ENCODE results near the gene AFAP1. TPM values are rescaled to one million over a fixed set of nuclear protein-coding genes. Genes with fewer than 3 reads are reported as not detected.

AFAP1 gene
- polyA plus RNA-seq, 1 experiment: 48.5 TPM

DNA sequence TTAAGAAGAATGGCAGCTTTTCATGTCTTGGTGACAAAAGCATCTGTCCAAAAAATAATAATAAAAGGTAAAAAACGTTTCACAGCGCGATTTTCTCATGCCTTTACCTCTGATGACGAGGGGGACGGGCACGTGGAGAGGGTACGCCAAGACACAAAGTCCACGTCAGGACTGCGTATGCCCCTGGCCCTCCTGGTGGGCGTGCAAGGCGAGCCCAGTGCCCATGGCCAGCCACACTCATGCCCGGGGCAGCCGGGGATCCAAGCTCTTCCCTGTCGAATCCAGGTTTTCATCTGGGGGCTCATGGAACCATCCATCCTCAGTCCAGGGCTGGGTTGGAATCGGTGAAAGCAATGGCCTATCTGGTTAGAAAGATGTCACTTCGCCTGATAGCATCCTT lies 176.6 kb downstream of the AFAP1 start:
- CTCF ChIA-PET: interaction anchor here (2.2 to 2.6 kb wide), 3 partner anchors 10 to 38 kb away, joined by 10 to 16 read pairs (median 11); no protein-coding TSS in a partner anchor
- no peaks in the 10 kb centered on the region for H3K27me3 ChIP-seq (ENCODE audit: control insufficient read depth, insufficient read depth, low read length)
- POLR2A ChIA-PET: no interaction called here
- H3K36me3 ChIP-seq (ENCODE audit: control insufficient read depth, insufficient read depth, low read length): peaks cover 54% of the 10 kb centered on the region
- no peak for DNase-seq (ENCODE audit: low read depth)
- no peak overlapping the region for H3K4me3 ChIP-seq (ENCODE audit: low read depth, low read length)
- TF ChIP-seq, protein P1, sequence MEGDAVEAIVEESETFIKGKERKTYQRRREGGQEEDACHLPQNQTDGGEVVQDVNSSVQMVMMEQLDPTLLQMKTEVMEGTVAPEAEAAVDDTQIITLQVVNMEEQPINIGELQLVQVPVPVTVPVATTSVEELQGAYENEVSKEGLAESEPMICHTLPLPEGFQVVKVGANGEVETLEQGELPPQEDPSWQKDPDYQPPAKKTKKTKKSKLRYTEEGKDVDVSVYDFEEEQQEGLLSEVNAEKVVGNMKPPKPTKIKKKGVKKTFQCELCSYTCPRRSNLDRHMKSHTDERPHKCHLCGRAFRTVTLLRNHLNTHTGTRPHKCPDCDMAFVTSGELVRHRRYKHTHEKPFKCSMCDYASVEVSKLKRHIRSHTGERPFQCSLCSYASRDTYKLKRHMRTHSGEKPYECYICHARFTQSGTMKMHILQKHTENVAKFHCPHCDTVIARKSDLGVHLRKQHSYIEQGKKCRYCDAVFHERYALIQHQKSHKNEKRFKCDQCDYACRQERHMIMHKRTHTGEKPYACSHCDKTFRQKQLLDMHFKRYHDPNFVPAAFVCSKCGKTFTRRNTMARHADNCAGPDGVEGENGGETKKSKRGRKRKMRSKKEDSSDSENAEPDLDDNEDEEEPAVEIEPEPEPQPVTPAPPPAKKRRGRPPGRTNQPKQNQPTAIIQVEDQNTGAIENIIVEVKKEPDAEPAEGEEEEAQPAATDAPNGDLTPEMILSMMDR (IDR thresholded peaks at IDR 0.05; ENCODE audit: insufficient read depth, low read depth, low read length): no peak

DNA sequence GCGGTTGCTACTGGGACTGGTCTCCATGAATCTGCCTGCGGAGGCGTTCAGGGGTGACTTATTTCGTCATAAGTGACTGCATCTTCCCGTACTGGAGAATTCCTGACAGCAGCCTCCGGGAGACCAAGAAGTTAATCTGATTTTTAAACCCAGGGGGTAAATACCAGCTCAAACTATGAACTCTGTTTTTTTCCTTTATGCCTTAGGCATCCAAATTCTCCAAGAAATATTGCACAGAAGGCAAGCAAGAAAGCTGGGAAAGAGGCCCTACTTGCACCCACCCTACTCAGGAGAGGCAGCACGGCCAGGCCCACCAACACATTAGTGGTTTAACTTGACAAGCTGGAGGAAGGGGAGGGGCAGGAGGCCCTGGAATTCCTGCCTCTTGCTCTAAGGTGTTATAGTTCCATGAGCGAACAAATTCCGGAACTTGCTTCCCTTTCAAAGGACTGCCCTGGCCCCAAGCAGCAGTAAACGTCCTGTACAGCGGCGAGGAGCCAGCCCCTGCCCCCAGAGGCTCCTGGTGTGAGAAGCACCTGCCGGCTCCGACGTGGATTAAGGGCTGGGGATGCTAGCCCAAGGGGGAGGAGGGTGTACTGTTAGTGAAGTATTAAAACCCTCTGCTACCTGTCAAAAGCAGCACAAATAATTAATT lies 177.2 kb downstream of the AFAP1 start:
- ChIA-PET CTCF (interaction anchor here (0.6 to 2.6 kb wide), 11 partner anchors 8 to 382 kb away, joined by 3 to 16 read pairs (median 4); no protein-coding TSS in a partner anchor), POLR2A (no interaction called here)
- H3K4me3 ChIP-seq (ENCODE audit: low read depth, low read length): no peak overlapping the region
- no peaks in the 10 kb centered on the region for H3K27me3 ChIP-seq (ENCODE audit: control insufficient read depth, insufficient read depth, low read length)
- peaks cover 51% of the 10 kb centered on the region for H3K36me3 ChIP-seq (ENCODE audit: control insufficient read depth, insufficient read depth, low read length)
- DNase-seq (ENCODE audit: low read depth): no peak
- TF ChIP-seq, protein P1 (IDR thresholded peaks at IDR 0.05; ENCODE audit: insufficient read depth, low read depth, low read length): no peak

DNA sequence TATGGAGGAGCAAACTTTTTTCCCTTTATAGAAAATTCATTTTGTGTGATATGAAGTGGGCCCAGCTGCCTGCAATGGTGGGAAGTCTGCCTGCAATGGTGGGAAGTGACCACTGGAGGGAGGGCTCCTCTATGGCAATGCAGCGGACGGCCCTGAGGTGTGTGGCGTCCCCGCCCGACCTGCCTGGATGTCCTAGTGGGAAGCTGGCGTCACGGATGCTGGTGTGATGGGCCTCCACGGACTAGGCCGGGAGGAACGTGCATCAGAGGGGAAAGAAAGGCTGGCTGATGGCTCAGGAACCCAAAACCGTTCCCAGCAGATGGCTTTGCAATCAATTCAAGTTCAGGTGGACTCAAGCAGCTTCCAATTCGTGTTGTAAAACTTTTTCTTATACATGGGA lies 177.9 kb downstream of the AFAP1 start:
- Histone ChIP-seq H3K27me3 (ENCODE audit: control insufficient read depth, insufficient read depth, low read length) (no peaks in the 10 kb centered on the region), H3K4me3 (ENCODE audit: low read depth, low read length) (no peak overlapping the region), H3K36me3 (ENCODE audit: control insufficient read depth, insufficient read depth, low read length) (peaks cover 49% of the 10 kb centered on the region)
- ChIA-PET CTCF (interaction anchor here (0.7 to 2.6 kb wide), 13 partner anchors 8 to 225 kb away, joined by 3 to 16 read pairs (median 4); no protein-coding TSS in a partner anchor), POLR2A (no interaction called here)
- DNase-seq (ENCODE audit: low read depth): no peak
- TF ChIP-seq, protein P1 (IDR thresholded peaks at IDR 0.05; ENCODE audit: insufficient read depth, low read depth, low read length): peak; percentile 78

DNA sequence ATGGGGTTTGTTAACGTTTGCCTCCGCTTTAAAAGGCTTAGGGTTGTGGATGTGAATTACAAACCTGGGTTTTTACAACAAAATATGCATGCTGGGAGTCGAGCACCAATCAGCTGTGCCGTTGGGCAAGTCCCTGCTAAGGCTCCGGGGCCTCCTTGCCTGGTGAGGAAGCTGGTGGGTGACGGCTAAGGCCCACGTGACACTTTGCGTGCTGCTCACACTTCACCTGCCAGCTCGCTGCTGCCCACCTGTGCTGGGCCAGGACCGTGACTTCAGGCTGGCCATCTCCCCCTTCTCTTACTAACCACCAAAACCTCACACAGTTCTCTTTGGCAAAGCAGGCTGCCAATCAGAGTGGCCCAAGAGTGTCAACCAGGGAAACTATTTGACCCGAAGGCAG lies 178.3 kb downstream of the AFAP1 start:
- Histone ChIP-seq H3K4me3 (ENCODE audit: low read depth, low read length) (no peak overlapping the region), H3K36me3 (ENCODE audit: control insufficient read depth, insufficient read depth, low read length) (peaks cover 46% of the 10 kb centered on the region), H3K27me3 (ENCODE audit: control insufficient read depth, insufficient read depth, low read length) (no peaks in the 10 kb centered on the region)
- TF ChIP-seq, protein P1 (IDR thresholded peaks at IDR 0.05; ENCODE audit: insufficient read depth, low read depth, low read length): no peak
- no peak for DNase-seq (ENCODE audit: low read depth)
- CTCF ChIA-PET: interaction anchor here (0.7 to 2.6 kb wide), 13 partner anchors 8 to 226 kb away, joined by 3 to 16 read pairs (median 4); no protein-coding TSS in a partner anchor
- POLR2A ChIA-PET: no interaction called here

DNA sequence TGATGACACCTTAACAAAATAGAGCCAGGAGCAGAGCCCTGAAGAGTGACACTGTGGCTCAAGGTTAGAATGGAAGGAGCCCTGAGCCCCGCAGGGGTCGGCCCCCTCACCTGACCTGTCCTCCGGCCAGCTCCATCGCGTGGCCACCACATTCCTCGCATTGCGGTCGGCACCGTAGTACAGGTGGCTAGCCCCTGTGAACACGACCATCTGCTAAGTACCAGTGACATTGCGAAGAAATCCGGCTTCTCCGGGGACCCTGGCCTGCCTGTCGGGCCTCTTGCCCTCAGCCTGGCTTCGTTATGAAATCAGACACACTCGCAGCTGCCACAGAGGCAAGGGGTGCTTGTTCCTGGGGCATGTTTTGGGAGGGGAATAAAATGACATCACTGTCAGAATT lies 179.0 kb downstream of the AFAP1 start:
- Histone ChIP-seq H3K36me3 (ENCODE audit: control insufficient read depth, insufficient read depth, low read length) (peaks cover 42% of the 10 kb centered on the region), H3K4me3 (ENCODE audit: low read depth, low read length) (no peak overlapping the region), H3K27me3 (ENCODE audit: control insufficient read depth, insufficient read depth, low read length) (no peaks in the 10 kb centered on the region)
- POLR2A ChIA-PET: no interaction called here
- TF ChIP-seq, protein P1 (IDR thresholded peaks at IDR 0.05; ENCODE audit: insufficient read depth, low read depth, low read length): no peak
- no peak for DNase-seq (ENCODE audit: low read depth)
- CTCF ChIA-PET: interaction anchor here (0.8 to 2.6 kb wide), 7 partner anchors 9 to 226 kb away, joined by 3 to 16 read pairs (median 8); no protein-coding TSS in a partner anchor

All from BJ (cell line).